NCI-H82 (cell line): ENCODE measurements around the gene GPC1.

Experiments
- DNase-seq: peaks from one replicate; lab custom pipeline; 2025; lab: John Stamatoyannopoulos, UW

Gene GPC1

GRCh38 chr2:240500561-240501423, 65.3 kb downstream of the GPC1 start:
- DNase-seq = no peak

- no peak for DNase-seq
Observed at GRCh38 chr2:240501531-240501991, 66.1 kb downstream of the GPC1 start.

- DNase-seq = no peak
Observed at GRCh38 chr2:240502059-240502429, 66.6 kb downstream of the GPC1 start.

- no peak for DNase-seq
Observed at GRCh38 chr2:240502430-240503121, 67.1 kb downstream of the GPC1 start.

GRCh38 chr2:240503375-240503774, 67.9 kb downstream of the GPC1 start:
- DNase-seq = no peak

GRCh38 chr2:240503848-240504247, 68.4 kb downstream of the GPC1 start:
- no peak for DNase-seq

- no peak for DNase-seq
Observed at GRCh38 chr2:240505910-240506309, 70.4 kb downstream of the GPC1 start.

- no peak for DNase-seq
Observed at GRCh38 chr2:240506406-240507059, 71.1 kb downstream of the GPC1 start.

- no peak for DNase-seq
Observed at GRCh38 chr2:240507060-240507777, 71.8 kb downstream of the GPC1 start.

- DNase-seq = no peak
Observed at GRCh38 chr2:240507778-240508251, 72.4 kb downstream of the GPC1 start.

- no peak for DNase-seq
Observed at GRCh38 chr2:240508832-240509545, 73.5 kb downstream of the GPC1 start.

GRCh38 chr2:240509667-240510512, 74.4 kb downstream of the GPC1 start:
- DNase-seq = no peak

GRCh38 chr2:240510513-240511210, 75.2 kb downstream of the GPC1 start:
- DNase-seq = no peak

GRCh38 chr2:240511351-240512108, 76.1 kb downstream of the GPC1 start:
- no peak for DNase-seq

GRCh38 chr2:240512109-240512485, 76.6 kb downstream of the GPC1 start:
- no peak for DNase-seq

- no peak for DNase-seq
Observed at GRCh38 chr2:240512666-240513535, 77.4 kb downstream of the GPC1 start.

GRCh38 chr2:240513549-240514287, 78.3 kb downstream of the GPC1 start:
- peak; percentile 77 for DNase-seq
